GM19455 (cell line): ENCODE measurements around the gene C11orf24.

ENCODE experiments used
- ATAC-seq: cut with Tn5 transposase; IDR thresholded peaks from one replicate; pipeline ENCODE4 v1.9.1; 2021; ENCODE audit not compliant: unreplicated experiment

C11orf24 gene

GRCh38 chr11:68211546-68211945 lies 60.2 kb downstream of the C11orf24 start:
- ATAC-seq = no peak
